Neuronal stem cell (in vitro differentiated cells): ENCODE data around the gene BMPR1A.
A peak's percentile ranks its signal among the peaks of the same experiment; 100 is the strongest.

Experiments used
- DNase-seq: peaks from one replicate; pipeline ENCODE4 v3.0.0-alpha.2; 2013; ENCODE audit warnings: low spot score
- H2AFZ ChIP-seq: one replicate; pipeline ENCODE4 v1.6.1; 2013; ENCODE audit warnings: mild to moderate bottlenecking, low read length, inconsistent platforms
- H2AK5ac ChIP-seq: 2 replicates; pipeline ENCODE4 v1.6.1; 2013; ENCODE audit warnings: low read depth, mild to moderate bottlenecking, inconsistent platforms, low read length, moderate library complexity, mixed read lengths
- H2BK120ac ChIP-seq: 2 replicates; pipeline ENCODE4 v1.6.1; 2013; ENCODE audit warnings: low read depth, mild to moderate bottlenecking, inconsistent platforms, low read length, moderate library complexity, mixed read lengths
- H2BK12ac ChIP-seq: one replicate; pipeline ENCODE4 v1.6.1; 2013; ENCODE audit warnings: low read length, inconsistent platforms
- H2BK15ac ChIP-seq: 2 replicates; pipeline ENCODE4 v1.6.1; 2013; ENCODE audit warnings: mild to moderate bottlenecking, low read length, inconsistent platforms, mixed read lengths
- H2BK5ac ChIP-seq: one replicate; pipeline ENCODE4 v1.6.1; 2013; ENCODE audit warnings: inconsistent platforms, mild to moderate bottlenecking, low read length, moderate library complexity
- H3K14ac ChIP-seq: one replicate; pipeline ENCODE4 v1.6.1; 2013; ENCODE audit warnings: low read length, inconsistent platforms
- H3K18ac ChIP-seq: 2 replicates; pipeline ENCODE4 v1.6.1; 2013; ENCODE audit warnings: low read length, inconsistent platforms
- H3K23ac ChIP-seq: 2 replicates; pipeline ENCODE4 v1.6.1; 2013; ENCODE audit warnings: low read depth, mild to moderate bottlenecking, mixed read lengths, low read length, inconsistent platforms; ENCODE audit not compliant: poor library complexity
- H3K27ac ChIP-seq: replicated peaks from 3 replicates; pipeline ENCODE4 v1.5.1; 2013; ENCODE audit warnings: low read length, inconsistent platforms
- H3K27me3 ChIP-seq, 3 experiments: 2 replicates each; pipeline ENCODE4 v1.6.1; 2013; ENCODE audit warnings: low read length in 3 of 3, mild to moderate bottlenecking in 2 of 3, inconsistent platforms in 1 of 3, low read depth in 1 of 3, mixed read lengths in 1 of 3, moderate library complexity in 1 of 3; ENCODE audit not compliant: control insufficient read depth in 3 of 3, insufficient read depth in 3 of 3
- H3K36me3 ChIP-seq, 2 donors: replicated peaks in 1 of 2; 2 replicates each; pipeline ENCODE4 v1.6.1; 2013; ENCODE audit warnings: low read length in 2 of 2; ENCODE audit not compliant: control insufficient read depth in 2 of 2, insufficient read depth in 2 of 2
- H3K4ac ChIP-seq: 2 replicates; pipeline ENCODE4 v1.6.1; 2013; ENCODE audit warnings: inconsistent platforms, mild to moderate bottlenecking, low read length, moderate library complexity
- H3K4me1 ChIP-seq, 2 donors: 1 replicate in 1 of 2; 2 replicates in 1 of 2; pipeline ENCODE4 v1.6.1; 2013; ENCODE audit warnings: low read length in 2 of 2, low read depth in 1 of 2; ENCODE audit not compliant: control insufficient read depth in 2 of 2, insufficient read depth in 1 of 2
- H3K4me2 ChIP-seq: one replicate; pipeline ENCODE4 v1.6.1; 2013; ENCODE audit warnings: mild to moderate bottlenecking, low read length, inconsistent platforms; ENCODE audit not compliant: insufficient read depth, poor library complexity, severe bottlenecking
- H3K4me3 ChIP-seq, 2 donors: 2 replicates each; pipeline ENCODE4 v1.5.1; 2013; ENCODE audit warnings: low read length in 2 of 2, mild to moderate bottlenecking in 2 of 2, inconsistent platforms in 1 of 2, moderate library complexity in 1 of 2
- H3K79me1 ChIP-seq: one replicate; pipeline ENCODE4 v1.6.1; 2013; ENCODE audit warnings: low read depth, mild to moderate bottlenecking, inconsistent platforms, low read length, moderate library complexity
- H3K9ac ChIP-seq: one replicate; pipeline ENCODE4 v1.6.1; 2013; ENCODE audit warnings: mild to moderate bottlenecking, low read depth, low read length, inconsistent platforms; ENCODE audit not compliant: poor library complexity
- H3K9me3 ChIP-seq, 2 donors: replicated peaks in 1 of 2; 2 replicates each; pipeline versions ENCODE3 to v1.6.1; 2013; ENCODE audit warnings: low read length in 2 of 2, mild to moderate bottlenecking in 2 of 2, inconsistent platforms in 1 of 2, low read depth in 1 of 2, mixed read lengths in 1 of 2, moderate library complexity in 1 of 2; ENCODE audit not compliant: control insufficient read depth in 2 of 2, insufficient read depth in 1 of 2
- H4K8ac ChIP-seq: one replicate; pipeline ENCODE4 v1.6.1; 2013; ENCODE audit warnings: low read depth, mild to moderate bottlenecking, inconsistent platforms, low read length, moderate library complexity
- H4K91ac ChIP-seq: one replicate; pipeline ENCODE4 v1.6.1; 2013; ENCODE audit warnings: low read length, low read depth, mild to moderate bottlenecking, inconsistent platforms; ENCODE audit not compliant: poor library complexity
- WGBS, 2 donors: extraction: QIAGEN DNeasy Blood & Tissue Kit; methylation state at CpG; one replicate each; pipeline ENCODE4 v1.1.7; 2013; ENCODE audit warnings: missing lambda C conversion rate in 2 of 2, mixed read lengths in 1 of 2; ENCODE audit not compliant: insufficient read length in 2 of 2, insufficient replicate concordance in 1 of 2; ENCODE audit errors: extremely low coverage in 2 of 2; 5-methylcytosine and 5-hydroxymethylcytosine counted together

BMPR1A gene

GRCh38 chr10:86708783-86709380 is 47.5 kb upstream of the BMPR1A start:
- Histone ChIP-seq H2AFZ (no peak overlapping the region), H2BK15ac (no peak overlapping the region), H2BK5ac (no peak overlapping the region), H2BK12ac (no peak overlapping the region), H3K4ac (no peak overlapping the region), H3K4me1 (peaks cover 7 to 21% of the 10 kb centered on the region in 2 donors), H2AK5ac (peak overlapping the region; percentile 34), H3K14ac (no peak overlapping the region), H3K4me3 (no peak overlapping the region), H3K79me1 (no peaks in the 10 kb centered on the region), H3K9me3 (no peaks in the 10 kb centered on the region), H3K27me3 (peaks cover 0 to 3% (median 0%) of the 10 kb centered on the region in 3 experiments), H3K4me2 (no peak overlapping the region), H3K18ac (no peak overlapping the region), H3K36me3 (no peaks in the 10 kb centered on the region), H4K8ac (no peak overlapping the region), H3K9ac (peak overlapping the region; percentile 27), H2BK120ac (peak overlapping the region; percentile 66), H3K27ac (no peak overlapping the region), H4K91ac (no peak overlapping the region), H3K23ac (no peak overlapping the region)
- WGBS, 2 donors, result no CpG with 5 or more reads among the region's 5 CpGs
- DNase-seq, result no peak

- no peak overlapping the region for H2AFZ ChIP-seq
- no peak overlapping the region for H2BK12ac ChIP-seq
- no peak overlapping the region for H2BK120ac ChIP-seq
- H2AK5ac ChIP-seq, result peak overlapping the region; percentile 24
- H2BK15ac ChIP-seq, result peak overlapping the region; percentile 5
- H4K8ac ChIP-seq, result no peak overlapping the region
- peak overlapping the region; percentile 27 for H3K9ac ChIP-seq
- no peaks in the 10 kb centered on the region for H3K9me3 ChIP-seq
- H3K27ac ChIP-seq, result no peak overlapping the region
- no peak overlapping the region for H3K18ac ChIP-seq
- no peak overlapping the region for H3K14ac ChIP-seq
- no peaks in the 10 kb centered on the region for H3K36me3 ChIP-seq
- no peak for DNase-seq
- H3K4ac ChIP-seq, result no peak overlapping the region
- H3K4me2 ChIP-seq, result no peak overlapping the region
- peaks cover 0 to 3% (median 0%) of the 10 kb centered on the region in 3 experiments for H3K27me3 ChIP-seq
- H3K23ac ChIP-seq, result no peak overlapping the region
- no peak overlapping the region for H3K4me3 ChIP-seq
- H3K79me1 ChIP-seq, result no peaks in the 10 kb centered on the region
- no peak overlapping the region for H2BK5ac ChIP-seq
- no peak overlapping the region for H4K91ac ChIP-seq
- peaks cover 7 to 21% of the 10 kb centered on the region in 2 donors for H3K4me1 ChIP-seq
- no CpG with 5 or more reads among the region's 16 CpGs for WGBS, 2 donors
Observed at GRCh38 chr10:86709396-86710185, 46.8 kb upstream of the BMPR1A start.

GRCh38 chr10:86710987-86711512 is 45.4 kb upstream of the BMPR1A start:
- H3K18ac ChIP-seq, result peak overlapping the region; percentile 93
- no peak overlapping the region for H3K14ac ChIP-seq
- H3K79me1 ChIP-seq, result no peaks in the 10 kb centered on the region
- peak; percentile 80 for DNase-seq
- H3K23ac ChIP-seq, result peak overlapping the region; percentile 29
- no peak overlapping the region for H2AK5ac ChIP-seq
- no peaks in the 10 kb centered on the region for H3K9me3 ChIP-seq
- peaks cover 7 to 21% of the 10 kb centered on the region in 2 donors for H3K4me1 ChIP-seq
- H2BK5ac ChIP-seq, result no peak overlapping the region
- H2BK12ac ChIP-seq, result peak overlapping the region; percentile 59
- H2BK120ac ChIP-seq, result no peak overlapping the region
- peak overlapping the region; percentile 75 for H3K4me2 ChIP-seq
- H3K27ac ChIP-seq, result peak overlapping the region; percentile 72
- no peak overlapping the region for H4K91ac ChIP-seq
- peak overlapping the region; percentile 68 to 78 for H3K4me3 ChIP-seq
- no CpG with 5 or more reads among the region's 46 CpGs for WGBS, 2 donors
- H3K27me3 ChIP-seq, result peaks cover 0 to 3% (median 0%) of the 10 kb centered on the region in 3 experiments
- H3K36me3 ChIP-seq, result no peaks in the 10 kb centered on the region
- peak overlapping the region; percentile 90 for H2AFZ ChIP-seq
- H3K4ac ChIP-seq, result peak overlapping the region; percentile 77
- H2BK15ac ChIP-seq, result peak overlapping the region; percentile 2
- H3K9ac ChIP-seq, result peak overlapping the region; percentile 82
- H4K8ac ChIP-seq, result peak overlapping the region; percentile 98
